ENCODE data around the gene CHD2.

GRCh38 chr15:92979011-92979701 is 79.0 kb downstream of the CHD2 start:
- no peak for TF ChIP-seq SREBF1 (IDR thresholded peaks at IDR 0.05; ENCODE audit: low read length)
- no peak for TF ChIP-seq SRF (IDR thresholded peaks at IDR 0.05; ENCODE audit: low read depth in 2 of 2, low read length in 2 of 2)
- TF ChIP-seq CTCF (IDR thresholded peaks at IDR 0.05 in 2 of 3, conservative IDR thresholded peaks at IDR 0.05 in 1 of 3; ENCODE audit: control insufficient read depth in 2 of 3, extremely low read depth in 1 of 3, insufficient read depth in 1 of 3, low read depth in 3 of 3, low read length in 3 of 3), result no peak
- TF ChIP-seq NFYA (IDR thresholded peaks at IDR 0.05; ENCODE audit: borderline replicate concordance, low read depth, low read length), result no peak

Measured in GM12878 (cell line).